ENCODE measurements around the gene CD74. TPM values are rescaled to one million over a fixed set of nuclear protein-coding genes. Genes with fewer than 3 reads are reported as not detected.

Gene CD74
- total RNA-seq, 3 donors from 2014 or later (not counting 1 experiment from before 2014, with no cell fraction given), result 550 to 913 (median 748) TPM

DNA sequence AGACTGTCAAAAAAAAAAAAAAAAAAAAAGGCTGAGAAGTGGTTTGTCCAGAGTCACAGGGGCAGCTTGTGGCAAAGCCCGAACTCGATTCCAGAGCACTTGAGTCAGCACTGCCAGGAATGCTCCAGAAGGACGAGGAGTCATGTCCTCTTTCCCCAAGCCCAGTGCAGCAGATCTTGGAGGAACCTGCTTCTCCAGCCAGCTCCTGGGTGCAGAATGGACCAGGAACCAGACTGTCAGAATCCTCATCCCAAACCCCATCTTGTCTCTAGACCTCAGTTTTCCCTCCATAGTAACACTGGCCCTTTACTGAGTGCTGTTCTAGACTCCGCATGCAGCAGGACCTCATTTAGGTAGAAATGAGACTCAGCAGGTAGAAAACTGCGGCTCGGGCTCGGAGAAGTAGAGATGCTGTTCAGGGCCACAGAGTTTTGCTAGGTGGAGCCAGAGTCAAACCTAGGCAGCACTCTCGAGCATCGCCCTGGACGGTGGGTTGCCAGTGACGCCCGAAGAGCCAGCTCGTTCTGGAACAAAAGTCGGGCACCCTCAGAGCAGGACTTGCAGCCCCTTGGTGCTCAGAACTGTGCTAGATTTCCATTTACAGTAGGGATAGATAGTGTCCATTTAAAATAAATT lies 15.4 kb downstream of the CD74 start:
- H3K27me3 ChIP-seq (ENCODE audit: control insufficient read depth, insufficient read depth, low read length), result no peaks in the 10 kb centered on the region
- peaks cover 84% of the 10 kb centered on the region for H3K36me3 ChIP-seq (ENCODE audit: control insufficient read depth, insufficient read depth, low read length)
- no peak overlapping the region for H3K4me3 Mint-ChIP-seq
- H3K9me3 Mint-ChIP-seq, result no peaks in the 10 kb centered on the region
- H3K4me1 ChIP-seq (ENCODE audit: control insufficient read depth, insufficient read depth, low read length), result no peaks in the 10 kb centered on the region
- peak overlapping the region in 1 of 2 donors; percentile 44 for H3K27ac Mint-ChIP-seq
- no peaks in the 10 kb centered on the region for H3K9me3 ChIP-seq (ENCODE audit: control insufficient read depth, insufficient read depth, low read length)
- H3K27me3 Mint-ChIP-seq (ENCODE audit: low read depth in 2 of 2), result no peaks in the 10 kb centered on the region
- intact Hi-C loops (cut with micrococcal nuclease), result no loop called here
- H3K27ac ChIP-seq (ENCODE audit: low read length), result no peak overlapping the region
- H3K36me3 Mint-ChIP-seq, result no peaks in the 10 kb centered on the region
- TF ChIP-seq CTCF (IDR thresholded peaks at IDR 0.05), result no peak
- DNase-seq (no peak), ATAC-seq (no peak)
- H3K4me3 ChIP-seq (ENCODE audit: low read length), result no peak overlapping the region
- 94% methylated on average over 14 of the region's 14 CpGs for WGBS (ENCODE audit: insufficient coverage)
- H3K4me1 Mint-ChIP-seq, result peaks cover 11 to 20% of the 10 kb centered on the region in 2 donors

GRCh38 chr5:150396267-150396666 lies 16.4 kb downstream of the CD74 start:
- H3K4me1 Mint-ChIP-seq, result peaks cover 8 to 15% of the 10 kb centered on the region in 2 donors
- TF ChIP-seq CTCF (IDR thresholded peaks at IDR 0.05), result no peak
- intact Hi-C loops (cut with micrococcal nuclease), result no loop called here
- ATAC-seq (no peak), DNase-seq (no peak)
- Histone ChIP-seq H3K27ac (ENCODE audit: low read length) (no peak overlapping the region), H3K9me3 (ENCODE audit: control insufficient read depth, insufficient read depth, low read length) (no peaks in the 10 kb centered on the region), H3K4me1 (ENCODE audit: control insufficient read depth, insufficient read depth, low read length) (no peaks in the 10 kb centered on the region), H3K27me3 (ENCODE audit: control insufficient read depth, insufficient read depth, low read length) (no peaks in the 10 kb centered on the region), H3K36me3 (ENCODE audit: control insufficient read depth, insufficient read depth, low read length) (peaks cover 85% of the 10 kb centered on the region), H3K4me3 (ENCODE audit: low read length) (no peak overlapping the region)
- peak overlapping the region; percentile 37 for H3K4me3 Mint-ChIP-seq
- 95% methylated on average over 7 of the region's 7 CpGs for WGBS (ENCODE audit: insufficient coverage)
- no peaks in the 10 kb centered on the region for H3K27me3 Mint-ChIP-seq (ENCODE audit: low read depth in 2 of 2)
- H3K27ac Mint-ChIP-seq, result peak overlapping the region; percentile 62 to 79
- no peaks in the 10 kb centered on the region for H3K9me3 Mint-ChIP-seq
- H3K36me3 Mint-ChIP-seq, result no peaks in the 10 kb centered on the region

DNA sequence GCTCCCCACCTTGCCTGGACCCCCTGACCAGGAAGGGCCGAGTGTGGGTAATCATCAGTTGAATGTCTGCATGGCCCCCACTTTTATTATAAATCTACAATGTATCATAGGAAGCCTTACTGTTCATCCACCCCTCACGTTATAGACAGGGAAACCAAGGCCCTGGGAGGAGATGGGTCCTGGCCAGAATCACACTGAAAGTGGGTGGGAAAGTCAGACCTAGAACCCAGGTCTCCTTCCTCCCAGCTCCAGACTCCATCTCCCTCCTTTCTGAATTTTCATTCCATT lies 17.1 kb downstream of the CD74 start:
- H3K27ac ChIP-seq (ENCODE audit: low read length), result no peak overlapping the region
- H3K4me1 ChIP-seq (ENCODE audit: control insufficient read depth, insufficient read depth, low read length), result no peaks in the 10 kb centered on the region
- H3K4me3 ChIP-seq (ENCODE audit: low read length), result no peak overlapping the region
- no peaks in the 10 kb centered on the region for H3K27me3 ChIP-seq (ENCODE audit: control insufficient read depth, insufficient read depth, low read length)
- H3K36me3 Mint-ChIP-seq, result no peaks in the 10 kb centered on the region
- peaks cover 84% of the 10 kb centered on the region for H3K36me3 ChIP-seq (ENCODE audit: control insufficient read depth, insufficient read depth, low read length)
- H3K4me1 Mint-ChIP-seq, result peaks cover 5 to 13% of the 10 kb centered on the region in 2 donors
- 92% methylated on average over 2 of the region's 2 CpGs for WGBS (ENCODE audit: insufficient coverage)
- H3K27ac Mint-ChIP-seq, result peak overlapping the region; percentile 62 to 79
- H3K4me3 Mint-ChIP-seq, result no peak overlapping the region
- DNase-seq (no peak), ATAC-seq (no peak)
- H3K9me3 Mint-ChIP-seq, result no peaks in the 10 kb centered on the region
- H3K9me3 ChIP-seq (ENCODE audit: control insufficient read depth, insufficient read depth, low read length), result no peaks in the 10 kb centered on the region
- TF ChIP-seq CTCF (IDR thresholded peaks at IDR 0.05), result no peak
- intact Hi-C loops (cut with micrococcal nuclease), result no loop called here
- H3K27me3 Mint-ChIP-seq (ENCODE audit: low read depth in 2 of 2), result no peaks in the 10 kb centered on the region
